ENCODE results near the gene ABHD11.
"Not testable (repeated sequence)": the region's sequence is repeated elsewhere in the genome, so short reads cannot be mapped to it uniquely, and the experiment has no call there.

Gene ABHD11

GRCh38 chr7:73738612-73739386 is at the start of gene ABHD11:
TSS of gene ABHD11 (minus strand) at chr7:73738802. CDS start at chr7:73738770, 32 bp downstream.
- in situ Hi-C loops (cut with MboI; ENCODE audit: low sequenced_read_pairs) = no loop called here

DNA sequence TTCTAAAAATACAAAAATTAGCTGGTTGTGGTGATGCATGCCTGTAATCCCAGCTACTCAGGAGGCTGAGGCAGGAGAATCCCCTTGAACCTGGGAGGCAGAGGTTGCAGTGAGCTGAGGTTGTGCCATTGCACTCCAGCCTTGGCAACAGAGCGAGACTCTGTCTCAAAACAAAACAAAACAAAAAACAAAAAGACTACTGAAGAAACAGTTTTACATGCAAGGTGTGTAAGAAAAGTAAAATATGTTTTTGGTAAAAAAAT is 49.1 kb upstream of the ABHD11 start:
- in situ Hi-C loops (cut with MboI; ENCODE audit: low sequenced_read_pairs) = not testable (repeated sequence)

DNA sequence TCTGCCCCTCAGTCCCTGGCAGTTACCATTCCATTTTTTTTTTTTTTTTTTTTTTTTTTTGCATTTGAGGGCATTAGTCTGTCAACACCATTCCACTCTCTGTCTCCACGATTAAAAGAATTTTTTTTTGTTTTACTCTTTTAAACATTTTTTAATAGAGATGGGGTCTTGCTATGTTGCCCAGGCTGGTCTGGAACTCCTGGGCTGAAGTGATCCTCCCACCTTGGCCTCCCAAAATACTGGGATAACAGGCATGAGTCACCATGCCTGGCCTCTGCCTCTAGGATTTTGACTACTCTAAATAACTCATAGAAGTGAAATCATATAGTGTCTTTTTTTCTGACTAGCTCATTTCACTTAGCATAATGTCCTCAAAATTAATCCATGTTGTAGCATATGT is 48.0 kb upstream of the ABHD11 start:
- in situ Hi-C loops (cut with MboI; ENCODE audit: low sequenced_read_pairs) = no loop called here

- in situ Hi-C loops (cut with MboI; ENCODE audit: low sequenced_read_pairs) = no loop called here
These were observed 40.9 kb upstream of the ABHD11 start for GRCh38 chr7:73779517-73779916.

- in situ Hi-C loops (cut with MboI; ENCODE audit: low sequenced_read_pairs) = no loop called here
These were observed 40.3 kb upstream of the ABHD11 start for GRCh38 chr7:73778801-73779389.

GRCh38 chr7:73774923-73775322 is 36.3 kb upstream of the ABHD11 start:
- in situ Hi-C loops (cut with MboI; ENCODE audit: low sequenced_read_pairs) = no loop called here

GRCh38 chr7:73773700-73774517 is 35.3 kb upstream of the ABHD11 start:
- in situ Hi-C loops (cut with MboI; ENCODE audit: low sequenced_read_pairs) = no loop called here

GRCh38 chr7:73770860-73771670 is 32.5 kb upstream of the ABHD11 start:
- in situ Hi-C loops (cut with MboI; ENCODE audit: low sequenced_read_pairs) = no loop called here

GRCh38 chr7:73770002-73770859 is 31.6 kb upstream of the ABHD11 start, which contains the start of gene CLDN3:
TSS of gene CLDN3 (minus strand) at chr7:73770270. CDS start at chr7:73770049, 221 bp downstream.
- in situ Hi-C loops (cut with MboI; ENCODE audit: low sequenced_read_pairs) = no loop called here

- in situ Hi-C loops (cut with MboI; ENCODE audit: low sequenced_read_pairs) = no loop called here
These were observed 30.9 kb upstream of the ABHD11 start for GRCh38 chr7:73769481-73770001.

DNA sequence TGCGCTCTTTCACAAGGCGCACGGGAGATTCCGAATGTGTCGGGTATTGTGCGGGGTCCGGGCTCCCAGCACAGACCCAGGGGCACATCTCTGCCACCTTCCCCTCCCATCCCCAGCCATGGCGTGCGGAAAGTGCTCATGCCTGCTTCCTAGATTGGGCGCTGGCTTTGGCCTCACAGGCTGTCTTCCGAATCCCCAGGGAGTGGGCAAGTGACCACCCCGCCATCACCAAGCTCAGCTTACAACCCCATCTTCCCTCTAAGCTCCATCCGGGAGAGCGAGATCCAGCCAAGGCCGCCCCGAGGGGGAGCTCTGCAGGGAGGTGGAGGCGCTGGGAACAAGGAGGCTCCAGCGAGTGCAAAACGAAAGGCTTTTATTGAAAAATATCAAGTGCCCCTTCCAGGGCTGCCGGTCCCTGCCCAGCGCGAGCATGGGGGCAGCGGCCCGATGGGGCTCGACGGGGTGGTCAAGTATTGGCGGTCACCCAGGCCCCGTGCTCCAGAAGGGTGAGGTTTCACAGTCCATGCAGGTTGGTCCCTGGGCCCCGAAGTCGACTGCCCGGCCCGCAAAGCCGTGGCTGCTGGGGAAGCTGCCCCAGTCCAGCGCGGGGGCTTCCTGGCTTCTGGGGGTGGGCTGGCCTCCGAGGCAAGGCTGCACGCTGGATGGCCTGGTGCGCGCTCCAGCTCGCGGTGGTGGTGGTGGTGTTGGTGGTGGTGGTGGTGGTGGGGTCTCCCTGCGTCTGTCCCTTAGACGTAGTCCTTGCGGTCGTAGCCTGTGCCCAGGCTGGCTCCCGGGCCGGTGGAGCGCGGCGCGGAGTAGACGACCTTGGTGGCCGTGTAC is 30.3 kb upstream of the ABHD11 start:
- in situ Hi-C loops (cut with MboI; ENCODE audit: low sequenced_read_pairs) = no loop called here

- in situ Hi-C loops (cut with MboI; ENCODE audit: low sequenced_read_pairs) = no loop called here
These were observed 28.1 kb upstream of the ABHD11 start for GRCh38 chr7:73766556-73767229.

- in situ Hi-C loops (cut with MboI; ENCODE audit: low sequenced_read_pairs) = no loop called here
These were observed 24.0 kb upstream of the ABHD11 start for GRCh38 chr7:73762659-73762999.

DNA sequence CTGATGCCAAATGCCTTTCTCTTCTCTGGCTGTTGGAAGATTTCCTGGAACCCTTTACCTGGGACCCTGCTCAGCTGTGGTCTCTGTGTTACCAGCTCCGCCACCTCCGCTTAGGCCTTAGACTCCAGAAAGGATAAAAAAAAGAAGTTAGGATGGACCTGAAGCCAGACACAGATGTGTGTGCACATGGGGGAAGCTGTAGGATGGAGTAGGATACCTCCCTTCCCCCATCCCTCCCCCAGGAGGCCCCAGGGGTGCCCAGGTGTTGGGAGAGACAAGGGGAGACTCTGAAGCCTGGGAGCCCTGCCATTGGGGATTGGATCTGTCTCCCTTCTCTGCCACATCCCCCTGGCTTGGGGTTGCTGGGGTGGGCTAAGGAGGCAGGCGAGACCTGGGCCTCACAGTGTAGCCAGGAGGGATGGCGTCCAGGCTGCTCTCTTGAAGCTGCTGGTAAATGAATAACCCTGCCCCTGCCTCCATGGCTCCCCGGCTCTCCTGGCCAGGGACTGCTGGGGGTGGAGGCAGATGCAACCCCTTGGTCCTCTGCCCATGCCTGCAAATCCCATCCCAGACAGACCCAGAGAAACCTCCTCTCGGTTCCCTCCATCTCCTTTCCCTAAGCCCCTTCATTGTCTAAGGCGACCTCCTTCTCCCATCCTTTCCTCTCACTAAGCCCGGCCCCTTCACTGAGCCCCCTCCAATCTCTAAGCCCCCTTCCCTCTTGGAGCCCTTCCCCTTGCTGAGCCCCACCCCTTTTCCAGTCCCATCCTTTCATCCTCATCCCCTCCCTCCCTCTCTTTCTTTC is 23.5 kb upstream of the ABHD11 start:
- in situ Hi-C loops (cut with MboI; ENCODE audit: low sequenced_read_pairs) = no loop called here

- in situ Hi-C loops (cut with MboI; ENCODE audit: low sequenced_read_pairs) = no loop called here
These were observed 20.1 kb upstream of the ABHD11 start for GRCh38 chr7:73758581-73759138.

GRCh38 chr7:73749931-73750776 is 11.6 kb upstream of the ABHD11 start:
- in situ Hi-C loops (cut with MboI; ENCODE audit: low sequenced_read_pairs) = no loop called here

DNA sequence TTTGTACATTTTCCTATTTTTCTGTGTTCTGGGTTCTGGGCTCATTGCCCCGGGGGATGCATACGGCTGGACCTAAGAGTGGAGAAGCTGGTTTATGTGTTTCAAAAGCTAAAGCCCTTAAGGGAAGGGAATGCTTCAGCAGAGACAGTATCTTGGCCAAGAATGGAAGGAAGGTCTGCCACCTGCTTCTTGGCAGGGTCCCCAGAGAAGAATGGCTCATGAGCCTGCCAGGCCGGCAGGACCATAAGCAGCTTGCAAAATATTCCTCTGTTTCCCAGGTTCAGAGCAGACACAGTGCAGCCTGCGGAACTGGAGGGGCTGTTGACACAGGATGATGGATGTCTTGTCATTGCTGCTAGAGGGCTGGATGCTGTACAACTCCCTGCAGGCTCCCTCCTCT is 7.8 kb upstream of the ABHD11 start:
- in situ Hi-C loops (cut with MboI; ENCODE audit: low sequenced_read_pairs) = no loop called here
